HAP-1 (cell line): Measurements from ENCODE around the gene CMSS1.
A peak's percentile ranks its signal among the peaks of the same experiment; 100 is the strongest.

Experiments used
- DNase-seq, 2 experiments: peaks; one replicate each; pipeline ENCODE4 v3.0.0-alpha.2; 2016 to 2020; ENCODE audit warnings: low spot score in 2 of 2
- H3K27me3 ChIP-seq: fragments of 250-450 bp; sonication (Bioruptor Pico); 2 replicates; pipeline ENCODE4 v1.5.1; 2020; ENCODE audit warnings: low read depth, mild to moderate bottlenecking, moderate library complexity
- H3K36me3 ChIP-seq: fragments of 250-450 bp; sonication (Bioruptor Pico); replicated peaks from 2 replicates; pipeline ENCODE4 v1.5.1; 2020; ENCODE audit warnings: mild to moderate bottlenecking
- H3K4me1 ChIP-seq: fragments of 250-450 bp; sonication (Bioruptor Pico); 2 replicates; pipeline ENCODE4 v1.5.1; 2020; ENCODE audit warnings: mild to moderate bottlenecking
- H3K4me3 ChIP-seq: fragments of 250-450 bp; sonication (Bioruptor Pico); 2 replicates; pipeline ENCODE4 v1.5.1; 2020; ENCODE audit warnings: mild to moderate bottlenecking, moderate library complexity
- H3K9me3 ChIP-seq: fragments of 250-450 bp; sonication (Bioruptor Pico); 2 replicates; pipeline ENCODE4 v1.5.1; 2020; ENCODE audit warnings: mild to moderate bottlenecking, moderate library complexity
- in situ Hi-C: fragments of 300-500 bp; cut with MboI; formaldehyde crosslinking; loops from 3 replicates; pipeline ENCODE4 v1.14.3; 2020; ENCODE audit warnings: low sequenced_read_pairs, inconsistent platforms, mixed read lengths

CMSS1 gene

GRCh38 chr3:99990179-99990578 lies 172.5 kb downstream of the CMSS1 start:
- H3K27me3 ChIP-seq: no peaks in the 10 kb centered on the region
- H3K4me1 ChIP-seq: peaks cover 9% of the 10 kb centered on the region
- no peak for DNase-seq
- no peak overlapping the region for H3K4me3 ChIP-seq
- in situ Hi-C loops: no loop called here
- no peaks in the 10 kb centered on the region for H3K36me3 ChIP-seq
- peaks cover 5% of the 10 kb centered on the region; the same call in 1 of the 2 replicates for H3K9me3 ChIP-seq

- no peaks in the 10 kb centered on the region for H3K4me1 ChIP-seq
- H3K27me3 ChIP-seq: no peaks in the 10 kb centered on the region
- H3K4me3 ChIP-seq: no peak overlapping the region
- H3K36me3 ChIP-seq: no peaks in the 10 kb centered on the region
- H3K9me3 ChIP-seq: peaks cover 5% of the 10 kb centered on the region; the same call in 1 of the 2 replicates
- in situ Hi-C loops: no loop called here
- no peak for DNase-seq
Measured at GRCh38 chr3:99997293-99997692, 179.6 kb downstream of the CMSS1 start.

GRCh38 chr3:99999536-99999935 lies 181.9 kb downstream of the CMSS1 start:
- Histone ChIP-seq H3K36me3 (no peaks in the 10 kb centered on the region), H3K9me3 (no peaks in the 10 kb centered on the region; the same call in 1 of the 2 replicates), H3K4me1 (no peaks in the 10 kb centered on the region), H3K27me3 (no peaks in the 10 kb centered on the region), H3K4me3 (no peak overlapping the region)
- DNase-seq: no peak
- in situ Hi-C loops: no loop called here

- H3K36me3 ChIP-seq: no peaks in the 10 kb centered on the region
- peaks cover 5% of the 10 kb centered on the region for H3K4me1 ChIP-seq
- DNase-seq: no peak
- no peaks in the 10 kb centered on the region for H3K9me3 ChIP-seq
- in situ Hi-C loops: no loop called here
- no peak overlapping the region for H3K4me3 ChIP-seq
- H3K27me3 ChIP-seq: no peaks in the 10 kb centered on the region
Measured at GRCh38 chr3:100001083-100001482, 183.4 kb downstream of the CMSS1 start.

GRCh38 chr3:100001526-100002270 lies 184.0 kb downstream of the CMSS1 start:
- Histone ChIP-seq H3K27me3 (no peaks in the 10 kb centered on the region), H3K4me3 (no peak overlapping the region), H3K36me3 (no peaks in the 10 kb centered on the region), H3K4me1 (peaks cover 8% of the 10 kb centered on the region), H3K9me3 (no peaks in the 10 kb centered on the region)
- no peak for DNase-seq
- in situ Hi-C loops: no loop called here

- no peak for DNase-seq
- in situ Hi-C loops: no loop called here
Measured at GRCh38 chr3:100002599-100003350, 185.1 kb downstream of the CMSS1 start.

GRCh38 chr3:100003609-100004503 lies 186.2 kb downstream of the CMSS1 start:
- no peak overlapping the region for H3K4me3 ChIP-seq
- H3K9me3 ChIP-seq: no peaks in the 10 kb centered on the region
- DNase-seq: no peak
- in situ Hi-C loops: no loop called here
- no peaks in the 10 kb centered on the region for H3K27me3 ChIP-seq
- no peaks in the 10 kb centered on the region for H3K36me3 ChIP-seq
- peaks cover 17% of the 10 kb centered on the region for H3K4me1 ChIP-seq

More at GRCh38 chr3:100002599-100003350, 185.1 kb downstream of the CMSS1 start:
- Histone ChIP-seq H3K36me3 (no peaks in the 10 kb centered on the region), H3K9me3 (no peaks in the 10 kb centered on the region), H3K27me3 (no peaks in the 10 kb centered on the region), H3K4me3 (no peak overlapping the region), H3K4me1 (peaks cover 8% of the 10 kb centered on the region)

- Histone ChIP-seq H3K27me3 (no peaks in the 10 kb centered on the region), H3K4me3 (no peak overlapping the region), H3K36me3 (no peaks in the 10 kb centered on the region), H3K9me3 (no peaks in the 10 kb centered on the region), H3K4me1 (peaks cover 19% of the 10 kb centered on the region)
- in situ Hi-C loops: no loop called here
- DNase-seq: no peak
Measured at GRCh38 chr3:100004931-100005330, 187.3 kb downstream of the CMSS1 start.

- Histone ChIP-seq H3K27me3 (no peaks in the 10 kb centered on the region), H3K9me3 (no peaks in the 10 kb centered on the region), H3K4me1 (peaks cover 23% of the 10 kb centered on the region), H3K36me3 (no peaks in the 10 kb centered on the region), H3K4me3 (no peak overlapping the region)
- no peak for DNase-seq
- in situ Hi-C loops: no loop called here
Measured at GRCh38 chr3:100005665-100006393, 188.2 kb downstream of the CMSS1 start.

- H3K9me3 ChIP-seq: no peaks in the 10 kb centered on the region
- H3K4me3 ChIP-seq: no peak overlapping the region
- H3K27me3 ChIP-seq: no peaks in the 10 kb centered on the region
- no peaks in the 10 kb centered on the region for H3K36me3 ChIP-seq
- in situ Hi-C loops: no loop called here
- DNase-seq: no peak
- peaks cover 23% of the 10 kb centered on the region for H3K4me1 ChIP-seq
Measured at GRCh38 chr3:100006570-100007271, 189.1 kb downstream of the CMSS1 start.

GRCh38 chr3:100007313-100007712 lies 189.7 kb downstream of the CMSS1 start:
- Histone ChIP-seq H3K4me1 (peaks cover 23% of the 10 kb centered on the region), H3K27me3 (no peaks in the 10 kb centered on the region), H3K36me3 (no peaks in the 10 kb centered on the region), H3K4me3 (no peak overlapping the region), H3K9me3 (no peaks in the 10 kb centered on the region)
- in situ Hi-C loops: no loop called here
- no peak for DNase-seq

GRCh38 chr3:100008081-100008698 lies 190.5 kb downstream of the CMSS1 start:
- H3K9me3 ChIP-seq: no peaks in the 10 kb centered on the region
- in situ Hi-C loops: no loop called here
- H3K4me1 ChIP-seq: peaks cover 23% of the 10 kb centered on the region
- H3K4me3 ChIP-seq: no peak overlapping the region
- no peaks in the 10 kb centered on the region for H3K36me3 ChIP-seq
- DNase-seq: peak in 1 of 2 experiments; percentile 18
- H3K27me3 ChIP-seq: no peaks in the 10 kb centered on the region
